ENCODE data around the gene ELMO2. TPM values are rescaled to one million over a fixed set of nuclear protein-coding genes. Genes with fewer than 3 reads are reported as not detected.
A peak's percentile ranks its signal among the peaks of the same experiment; 100 is the strongest.

ELMO2 gene
- total and polyA plus RNA-seq, 9 of the 15 experiments (the other 6 are each of a cell fraction or from before 2014, with no cell fraction given) = 7.5 to 21.5 (median 15.9) TPM

DNA sequence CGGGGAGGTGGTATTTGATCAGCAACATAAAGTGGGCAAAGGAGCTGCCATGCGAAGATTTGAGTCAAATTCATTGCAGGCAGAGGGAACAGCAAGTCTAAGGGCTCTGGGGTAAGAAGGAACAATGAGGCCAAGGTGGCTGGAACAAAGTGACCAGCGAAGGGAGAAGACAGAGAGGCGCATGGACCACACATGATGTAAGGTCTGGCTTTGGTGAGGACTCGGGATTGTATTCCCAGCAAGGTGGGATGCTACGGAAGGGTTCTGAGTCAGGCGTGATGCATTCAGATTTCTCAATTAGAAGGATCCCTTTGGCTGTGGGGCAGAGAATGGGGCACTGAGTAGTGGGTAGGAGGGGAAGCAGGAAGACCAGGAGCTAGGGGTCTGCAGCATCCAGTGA lies 67.4 kb downstream of the ELMO2 start (continued):
- TF ChIP-seq PYGO2 (tag; IDR thresholded peaks at IDR 0.05) = no peak

DNA sequence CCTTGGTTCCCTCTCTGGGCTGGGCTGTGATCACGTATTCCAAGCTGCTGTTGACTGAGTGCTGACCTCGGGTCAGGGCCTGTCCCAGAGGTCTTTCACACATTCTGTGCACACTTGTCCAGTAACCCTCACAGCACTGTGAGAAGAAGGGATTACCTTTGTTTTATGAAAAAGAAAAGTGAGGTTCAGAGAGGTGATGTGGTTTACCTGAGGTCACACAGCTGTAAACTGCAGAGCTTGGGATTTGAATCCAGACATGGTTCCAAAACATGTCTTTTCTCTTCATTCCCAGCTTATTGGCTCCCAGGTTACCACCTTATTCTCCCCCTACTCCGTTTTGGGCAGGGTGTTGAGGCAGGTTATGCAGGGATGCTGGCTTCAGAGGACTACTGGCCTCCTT lies 69.7 kb downstream of the ELMO2 start:
- POLR2A ChIA-PET = interaction anchor here (0.6 to 1.1 kb wide), 3 partner anchors 10 to 22 kb away, joined by 3 to 4 read pairs (median 3); no protein-coding TSS in a partner anchor
- intact Hi-C loops (cut with micrococcal nuclease) = no loop called here
- peaks cover 32 to 73% of the 10 kb centered on the region in 2 experiments for H3K27me3 ChIP-seq (ENCODE audit: control insufficient read depth in 2 of 2, insufficient read depth in 2 of 2, low read length in 2 of 2)

DNA sequence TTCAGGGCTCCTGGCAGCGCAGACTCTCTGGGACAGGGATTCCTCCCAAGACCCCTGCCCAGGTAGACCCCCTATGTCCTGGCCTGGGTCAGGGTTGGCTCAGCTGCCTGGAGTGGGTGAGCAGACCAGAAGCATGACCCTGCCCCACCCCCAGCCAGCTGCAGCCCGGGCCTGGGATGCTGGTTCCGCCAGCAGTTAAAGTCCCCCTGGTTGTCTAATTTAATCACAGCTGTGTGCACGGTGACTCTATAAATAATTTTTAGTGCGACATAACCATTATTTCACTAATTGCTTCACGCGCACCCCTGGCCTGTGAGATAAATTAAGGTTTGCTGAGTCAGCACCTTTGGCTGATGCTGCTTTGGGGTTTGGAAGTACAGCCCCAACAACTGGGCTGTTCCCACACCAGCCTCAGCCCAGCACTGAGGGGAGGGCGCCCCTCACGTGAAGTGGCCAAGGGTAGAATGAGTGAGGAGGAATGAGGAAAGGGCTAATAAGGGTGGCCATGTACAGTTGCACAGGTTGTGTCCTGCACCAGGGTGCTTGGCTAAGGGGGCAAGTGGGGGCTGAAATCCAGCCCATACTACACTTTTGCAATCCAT lies 72.0 kb downstream of the ELMO2 start:
- FAIRE-seq (no peak), ATAC-seq (peak; percentile 54; the same call in 2 of the 3 replicates), DNase-seq (ENCODE audit: extremely low read depth in 1 of 4, low spot score in 3 of 4) (no peak)
- TF ChIP-seq MAFK (IDR thresholded peaks at IDR 0.05; ENCODE audit: low read length) (peak; percentile 100), MAFF (IDR thresholded peaks at IDR 0.05; ENCODE audit: low read length) (peak; percentile 99), ZNF316 (IDR thresholded peaks at IDR 0.05) (peak; percentile 98), MAFG (tag; conservative IDR thresholded peaks at IDR 0.05) (peak; percentile 97), HDAC8 (tag; IDR thresholded peaks at IDR 0.05) (no peak), NFE2 (IDR thresholded peaks at IDR 0.05; ENCODE audit: low read depth) (peak; percentile 14; the same call in 1 of the 2 replicates), C11orf30 (IDR thresholded peaks at IDR 0.05; ENCODE audit: low read depth) (peak; percentile 97)
- TF ChIP-seq, protein P1, sequence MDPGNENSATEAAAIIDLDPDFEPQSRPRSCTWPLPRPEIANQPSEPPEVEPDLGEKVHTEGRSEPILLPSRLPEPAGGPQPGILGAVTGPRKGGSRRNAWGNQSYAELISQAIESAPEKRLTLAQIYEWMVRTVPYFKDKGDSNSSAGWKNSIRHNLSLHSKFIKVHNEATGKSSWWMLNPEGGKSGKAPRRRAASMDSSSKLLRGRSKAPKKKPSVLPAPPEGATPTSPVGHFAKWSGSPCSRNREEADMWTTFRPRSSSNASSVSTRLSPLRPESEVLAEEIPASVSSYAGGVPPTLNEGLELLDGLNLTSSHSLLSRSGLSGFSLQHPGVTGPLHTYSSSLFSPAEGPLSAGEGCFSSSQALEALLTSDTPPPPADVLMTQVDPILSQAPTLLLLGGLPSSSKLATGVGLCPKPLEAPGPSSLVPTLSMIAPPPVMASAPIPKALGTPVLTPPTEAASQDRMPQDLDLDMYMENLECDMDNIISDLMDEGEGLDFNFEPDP (CRISPR knock-in tag; IDR thresholded peaks at IDR 0.05) = no peak
- peaks cover 27 to 78% of the 10 kb centered on the region in 2 experiments for H3K27me3 ChIP-seq (ENCODE audit: control insufficient read depth in 2 of 2, insufficient read depth in 2 of 2, low read length in 2 of 2)
- H3K27ac ChIP-seq (ENCODE audit: extremely low read depth, low read depth, low read length) = no peak overlapping the region
- peaks cover 2% of the 10 kb centered on the region for H3K9me1 ChIP-seq (ENCODE audit: control insufficient read depth, insufficient read depth, low read length)
- ChIA-PET CTCF (ENCODE audit: low intra/inter-chr PET ratio) (no interaction called here), POLR2A (no interaction called here)
- H3K36me3 ChIP-seq (ENCODE audit: control insufficient read depth, insufficient read depth, low read length) = no peaks in the 10 kb centered on the region
- no peak overlapping the region for H2AFZ ChIP-seq (ENCODE audit: low read depth, low read length)
- BruUV-seq (replicated peaks) = no TSS peak
- peaks cover 14% of the 10 kb centered on the region for H4K20me1 ChIP-seq (replicated peaks; ENCODE audit: control insufficient read depth, insufficient read depth, low read length)
- no peak overlapping the region for H3K4me2 ChIP-seq (ENCODE audit: insufficient read depth, low read length)
- H3K4me1 ChIP-seq (replicated peaks in 1 of 2; ENCODE audit: control insufficient read depth in 2 of 2, insufficient read depth in 2 of 2, low read length in 2 of 2) = peaks cover 0 to 19% of the 10 kb centered on the region in 2 experiments; a peak in 2 of 5 replicates
- no peak overlapping the region for H3K9ac ChIP-seq (ENCODE audit: insufficient read depth in 1 of 2, low read depth in 2 of 2, low read length in 2 of 2)
- no peak overlapping the region for H3K4me3 ChIP-seq
- in situ Hi-C loops (cut with MboI) (no loop called here), intact Hi-C loops (cut with micrococcal nuclease) (no loop called here)
- H3K9me3 ChIP-seq (replicated peaks; ENCODE audit: control insufficient read depth, insufficient read depth, low read depth, low read length) = no peaks in the 10 kb centered on the region
- no peaks in the 10 kb centered on the region for H3K79me2 ChIP-seq (ENCODE audit: control insufficient read depth, insufficient read depth, low read length)
- 7% methylated on average over 9 of the region's 9 CpGs for WGBS (ENCODE audit: insufficient coverage, low coverage, missing lambda C conversion rate)

More for the DNA sequence above, 69.7 kb downstream of the ELMO2 start:
- Histone ChIP-seq H3K36me3 (ENCODE audit: control insufficient read depth, insufficient read depth, low read length) (no peaks in the 10 kb centered on the region), H3K9me3 (replicated peaks; ENCODE audit: control insufficient read depth, insufficient read depth, low read depth, low read length) (no peaks in the 10 kb centered on the region), H3K4me3 (no peak overlapping the region), H4K20me1 (replicated peaks; ENCODE audit: control insufficient read depth, insufficient read depth, low read length) (peaks cover 3% of the 10 kb centered on the region), H3K4me2 (ENCODE audit: insufficient read depth, low read length) (no peak overlapping the region), H3K4me1 (replicated peaks in 1 of 2; ENCODE audit: control insufficient read depth in 2 of 2, insufficient read depth in 2 of 2, low read length in 2 of 2) (peaks cover 0 to 7% of the 10 kb centered on the region in 2 experiments; a peak in 2 of 5 replicates), H3K9ac (ENCODE audit: insufficient read depth in 1 of 2, low read depth in 2 of 2, low read length in 2 of 2) (no peak overlapping the region), H3K27ac (ENCODE audit: extremely low read depth, low read depth, low read length) (no peak overlapping the region), H3K79me2 (ENCODE audit: control insufficient read depth, insufficient read depth, low read length) (no peaks in the 10 kb centered on the region), H2AFZ (ENCODE audit: low read depth, low read length) (no peak overlapping the region), H3K9me1 (ENCODE audit: control insufficient read depth, insufficient read depth, low read length) (peaks cover 2% of the 10 kb centered on the region)
- DNase-seq (ENCODE audit: extremely low read depth in 1 of 4, low spot score in 3 of 4) (no peak), FAIRE-seq (no peak), ATAC-seq (no peak)
- CTCF ChIA-PET (ENCODE audit: low intra/inter-chr PET ratio) = no interaction called here
- WGBS (ENCODE audit: insufficient coverage, low coverage, missing lambda C conversion rate) = 3% methylated on average over 3 of the region's 3 CpGs
- in situ Hi-C loops (cut with MboI) = no loop called here
- BruUV-seq (replicated peaks) = no TSS peak
- peak; percentile 65 for TF ChIP-seq RBM25 (IDR thresholded peaks at IDR 0.05; ENCODE audit: low read depth, low read length, severe bottlenecking)
- no peak for TF ChIP-seq EHMT2 (IDR thresholded peaks at IDR 0.05)
- 0 out of 2 replicates have a peak, but pooled peaks have one; percentile 18 for TF ChIP-seq BCOR (IDR thresholded peaks at IDR 0.05)
- TF ChIP-seq TRIM24 (IDR thresholded peaks at IDR 0.05) = no peak
